HL-60 (cell line): ENCODE measurements around the gene FAT4.

ENCODE experiments used
- DNase-seq, 2 experiments: peaks; one replicate each; pipeline ENCODE4 v3.0.0-alpha.2; 2010 to 2020; ENCODE audit warnings: low read depth in 1 of 2, low spot score in 1 of 2
- H3K27ac ChIP-seq: fragments of 250-450 bp; sonication (Bioruptor Pico); replicated peaks from 2 replicates; pipeline ENCODE4 v1.5.1; 2020; ENCODE audit warnings: mild to moderate bottlenecking, moderate library complexity
- H3K27me3 ChIP-seq: fragments of 250-450 bp; sonication (Bioruptor Pico); 2 replicates; pipeline ENCODE4 v1.5.1; 2021; ENCODE audit warnings: mild to moderate bottlenecking, moderate library complexity; ENCODE audit not compliant: insufficient read depth, poor library complexity, severe bottlenecking
- H3K4me3 ChIP-seq: replicated peaks from 2 replicates; pipeline ENCODE4 v1.5.1; 2011; ENCODE audit warnings: mild to moderate bottlenecking, control low read depth, low read length; ENCODE audit not compliant: insufficient read depth
- CTCF ChIP-seq: IDR thresholded peaks from one replicate; pipeline ENCODE4 v1.5.1; 2011; ENCODE audit warnings: low read length, control low read depth, inconsistent platforms; ENCODE audit not compliant: insufficient read depth
- GABPA ChIP-seq: IDR thresholded peaks from 2 replicates; pipeline ENCODE4 v1.6.1; 2012; ENCODE audit warnings: low read depth
- POLR2AphosphoS5 ChIP-seq: IDR thresholded peaks from 2 replicates; pipeline ENCODE4 v1.6.1; 2012; ENCODE audit warnings: low read depth
- REST ChIP-seq: IDR thresholded peaks from 2 replicates; pipeline ENCODE4 v1.6.1; 2012; ENCODE audit warnings: low read depth; ENCODE audit not compliant: insufficient replicate concordance
- SPI1 ChIP-seq: IDR thresholded peaks from 2 replicates; pipeline ENCODE4 v1.6.1; 2012; ENCODE audit warnings: low read depth, mild to moderate bottlenecking, borderline replicate concordance

Gene FAT4

GRCh38 chr4:125323654-125324053 lies 8.9 kb downstream of the FAT4 start:
- H3K27ac ChIP-seq, result no peak overlapping the region
- peaks cover 2% of the 10 kb centered on the region for H3K27me3 ChIP-seq
- no peak for DNase-seq
- no peak for TF ChIP-seq SPI1
- no peak for TF ChIP-seq REST
- TF ChIP-seq CTCF, result no peak
- TF ChIP-seq GABPA, result no peak
- TF ChIP-seq POLR2AphosphoS5, result no peak
- no peak overlapping the region for H3K4me3 ChIP-seq

- Histone ChIP-seq H3K4me3 (no peak overlapping the region), H3K27ac (no peak overlapping the region), H3K27me3 (peaks cover 2% of the 10 kb centered on the region)
- DNase-seq, result no peak
- TF ChIP-seq POLR2AphosphoS5, result no peak
- no peak for TF ChIP-seq REST
- TF ChIP-seq GABPA, result no peak
- TF ChIP-seq CTCF, result no peak
- TF ChIP-seq SPI1, result no peak
Measured at GRCh38 chr4:125325733-125326132, 11.0 kb downstream of the FAT4 start.

- Histone ChIP-seq H3K27me3 (no peaks in the 10 kb centered on the region), H3K27ac (no peak overlapping the region), H3K4me3 (no peak overlapping the region)
- TF ChIP-seq REST (no peak), GABPA (no peak), POLR2AphosphoS5 (no peak), SPI1 (no peak), CTCF (no peak)
- DNase-seq, result no peak
Measured at GRCh38 chr4:125331116-125331515, 16.4 kb downstream of the FAT4 start.
